Uterus (tissue), 4 donors: ENCODE data around the gene DTNBP1. TPM values are rescaled to one million over a fixed set of nuclear protein-coding genes. Genes with fewer than 3 reads are reported as not detected.

Experiments used
- DNase-seq, 2 donors: peaks; one replicate each; pipeline ENCODE4 v3.0.0-alpha.2; 2019 to 2020
- H3K27ac ChIP-seq, 2 donors: fragments of 200-600 bp; sonication (generic); 1 replicate in 1 of 2; 2 replicates in 1 of 2; pipeline ENCODE4 v1.5.1; 2016 to 2018
- H3K27me3 ChIP-seq, 2 donors: fragments of 200-600 bp; sonication (generic); one replicate each; pipeline ENCODE4 v1.5.1; 2018 to 2019; ENCODE audit warnings: control low read depth in 1 of 2
- H3K36me3 ChIP-seq, 2 donors: fragments of 200-600 bp; sonication (generic); one replicate each; pipeline ENCODE4 v1.5.1; 2019; ENCODE audit warnings: control low read depth in 1 of 2
- H3K4me1 ChIP-seq, 2 donors: fragments of 200-600 bp; sonication (generic); one replicate each; pipeline ENCODE4 v1.5.1; 2018 to 2019; ENCODE audit warnings: control low read depth in 1 of 2
- H3K4me3 ChIP-seq, 2 donors: fragments of 200-600 bp; sonication (generic); 1 replicate in 1 of 2; 2 replicates in 1 of 2; pipeline ENCODE4 v1.5.1; 2018 to 2019; ENCODE audit warnings: mild to moderate bottlenecking in 1 of 2
- H3K9me3 ChIP-seq, 2 donors: fragments of 200-600 bp; sonication (generic); one replicate each; pipeline ENCODE4 v1.5.1; 2019; ENCODE audit warnings: control low read depth in 1 of 2
- POLR2A ChIP-seq, 2 donors: fragments of 450-650 bp; IDR thresholded peaks; one replicate each; pipeline ENCODE4 v1.6.1; 2016; ENCODE audit warnings: antibody characterized with exemption in 2 of 2, mild to moderate bottlenecking in 1 of 2, moderate library complexity in 1 of 2
- intact Hi-C: fragments of 100-400 bp; cut with DNase I; formaldehyde crosslinking; loops from one replicate; pipeline ENCODE4 v1.15.1; 2023; ENCODE audit warnings: low total_unique reads
- total RNA-seq, 4 donors: library from RNA; depleted of rRNA in 3 of 4; stranded (reverse); fragments of >200 nt in 3 of 4; gene quantifications; one replicate each; pipeline versions ENCODE4 v1.1.0 to v1.2.4, GENCODE V29; 2014 to 2023
- TF ChIP-seq, protein P1 (sequence below), 4 experiments: fragments of 200-600 bp in 2 of 4; fragments of 450-650 bp in 2 of 4; sonication (generic) in 2 of 4; IDR thresholded peaks; one replicate each; pipeline ENCODE4 v1.5.1; 2016 to 2019; ENCODE audit warnings: antibody characterized with exemption in 4 of 4, mild to moderate bottlenecking in 2 of 4, moderate library complexity in 1 of 4
- donor health status: DM: yes; HTN: yes; CAD: no.

Gene DTNBP1
- total RNA-seq, 4 donors from 2014 or later: 1.8 to 19.8 (median 9.0) TPM; not detected in 1

- H3K4me1 ChIP-seq: no peaks in the 10 kb centered on the region
- H3K27ac ChIP-seq: peak overlapping the region in 1 of 2 donors; percentile 29
- TF ChIP-seq, protein P1, sequence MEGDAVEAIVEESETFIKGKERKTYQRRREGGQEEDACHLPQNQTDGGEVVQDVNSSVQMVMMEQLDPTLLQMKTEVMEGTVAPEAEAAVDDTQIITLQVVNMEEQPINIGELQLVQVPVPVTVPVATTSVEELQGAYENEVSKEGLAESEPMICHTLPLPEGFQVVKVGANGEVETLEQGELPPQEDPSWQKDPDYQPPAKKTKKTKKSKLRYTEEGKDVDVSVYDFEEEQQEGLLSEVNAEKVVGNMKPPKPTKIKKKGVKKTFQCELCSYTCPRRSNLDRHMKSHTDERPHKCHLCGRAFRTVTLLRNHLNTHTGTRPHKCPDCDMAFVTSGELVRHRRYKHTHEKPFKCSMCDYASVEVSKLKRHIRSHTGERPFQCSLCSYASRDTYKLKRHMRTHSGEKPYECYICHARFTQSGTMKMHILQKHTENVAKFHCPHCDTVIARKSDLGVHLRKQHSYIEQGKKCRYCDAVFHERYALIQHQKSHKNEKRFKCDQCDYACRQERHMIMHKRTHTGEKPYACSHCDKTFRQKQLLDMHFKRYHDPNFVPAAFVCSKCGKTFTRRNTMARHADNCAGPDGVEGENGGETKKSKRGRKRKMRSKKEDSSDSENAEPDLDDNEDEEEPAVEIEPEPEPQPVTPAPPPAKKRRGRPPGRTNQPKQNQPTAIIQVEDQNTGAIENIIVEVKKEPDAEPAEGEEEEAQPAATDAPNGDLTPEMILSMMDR (IDR thresholded peaks at IDR 0.05): no peak
- no peak for TF ChIP-seq POLR2A (IDR thresholded peaks at IDR 0.05)
- no peaks in the 10 kb centered on the region for H3K27me3 ChIP-seq
- H3K9me3 ChIP-seq: no peaks in the 10 kb centered on the region
- peak in 1 of 2 donors; percentile 30 for DNase-seq
- no peaks in the 10 kb centered on the region for H3K36me3 ChIP-seq
- no peak overlapping the region for H3K4me3 ChIP-seq
- intact Hi-C loops: no loop called here
These were observed 54.4 kb downstream of the DTNBP1 start for GRCh38 chr6:15608396-15608795.

- Histone ChIP-seq H3K9me3 (no peaks in the 10 kb centered on the region), H3K36me3 (no peaks in the 10 kb centered on the region), H3K27ac (no peak overlapping the region), H3K4me3 (no peak overlapping the region), H3K27me3 (no peaks in the 10 kb centered on the region), H3K4me1 (no peaks in the 10 kb centered on the region)
- TF ChIP-seq, protein P1 (IDR thresholded peaks at IDR 0.05): no peak
- TF ChIP-seq POLR2A (IDR thresholded peaks at IDR 0.05): no peak
- intact Hi-C loops: no loop called here
- DNase-seq: no peak
These were observed 55.2 kb downstream of the DTNBP1 start for GRCh38 chr6:15607603-15608002.

DNA sequence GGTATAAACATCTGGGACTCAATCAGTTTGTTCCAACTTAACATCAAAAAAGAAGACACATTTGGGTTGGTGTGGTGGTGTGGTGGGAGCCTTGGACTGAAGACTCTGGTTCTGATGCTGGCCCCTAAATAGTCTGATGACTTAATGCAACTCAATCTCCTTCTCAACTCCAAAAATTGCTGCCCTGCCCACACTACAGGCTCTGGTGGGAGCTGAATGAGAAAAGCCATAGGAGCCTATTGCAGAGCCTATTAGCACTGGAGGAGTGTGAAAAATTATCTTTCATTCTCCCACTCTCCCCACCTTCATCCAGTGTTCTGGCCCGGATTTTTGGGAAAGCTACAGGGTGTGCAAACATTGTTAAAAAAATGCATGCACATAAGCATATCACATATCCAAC, 56.5 kb downstream of the DTNBP1 start:
- no peak for DNase-seq
- H3K36me3 ChIP-seq: no peaks in the 10 kb centered on the region
- H3K4me3 ChIP-seq: no peak overlapping the region
- no peak for TF ChIP-seq POLR2A (IDR thresholded peaks at IDR 0.05)
- TF ChIP-seq, protein P1 (IDR thresholded peaks at IDR 0.05): no peak
- H3K4me1 ChIP-seq: no peaks in the 10 kb centered on the region
- H3K27ac ChIP-seq: no peak overlapping the region
- H3K27me3 ChIP-seq: no peaks in the 10 kb centered on the region
- H3K9me3 ChIP-seq: no peaks in the 10 kb centered on the region
- intact Hi-C loops: no loop called here

DNA sequence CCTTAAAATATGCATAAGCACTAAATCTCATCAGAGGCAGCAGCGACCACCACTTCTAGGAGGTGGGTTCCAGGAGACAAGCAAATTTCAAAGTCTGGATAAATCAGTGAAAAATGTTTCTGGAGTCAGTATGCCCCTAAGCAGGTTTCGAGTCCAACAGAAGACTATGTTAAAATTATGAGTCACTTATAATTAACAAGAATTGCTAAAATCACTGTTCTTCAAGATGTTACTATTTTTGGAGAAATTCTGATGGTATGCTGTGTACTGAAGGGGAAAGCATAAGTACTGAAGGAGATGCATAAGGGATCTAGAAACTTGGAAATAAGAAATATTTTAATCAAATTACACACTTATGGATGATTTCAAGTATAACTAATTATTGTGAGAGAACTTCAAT, 58.0 kb downstream of the DTNBP1 start:
- H3K27ac ChIP-seq: no peak overlapping the region
- H3K4me1 ChIP-seq: no peaks in the 10 kb centered on the region
- no peaks in the 10 kb centered on the region for H3K27me3 ChIP-seq
- H3K9me3 ChIP-seq: no peaks in the 10 kb centered on the region
- no peak overlapping the region for H3K4me3 ChIP-seq
- no peak for DNase-seq
- no peaks in the 10 kb centered on the region for H3K36me3 ChIP-seq
- intact Hi-C loops: no loop called here
- no peak for TF ChIP-seq POLR2A (IDR thresholded peaks at IDR 0.05)
- TF ChIP-seq, protein P1 (IDR thresholded peaks at IDR 0.05): no peak

DNA sequence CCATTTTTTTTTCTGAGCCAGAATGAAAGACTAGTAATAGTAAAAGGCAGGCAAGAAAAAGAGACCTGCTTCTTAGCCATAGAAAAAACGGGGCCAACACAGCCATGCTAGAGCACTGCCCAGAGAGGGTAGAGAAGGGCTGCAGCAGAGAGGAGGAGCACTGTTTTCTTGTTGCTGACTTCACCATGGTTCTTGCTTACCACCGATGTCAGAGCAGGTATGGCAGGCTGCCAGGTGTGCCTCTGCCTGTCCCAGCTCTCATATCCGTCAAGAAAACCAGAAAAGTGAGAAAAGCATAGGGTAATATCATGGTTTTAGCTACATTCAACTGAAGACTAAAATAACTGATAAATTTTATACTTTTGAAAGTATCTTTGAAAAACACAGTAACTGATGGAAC, 60.7 kb downstream of the DTNBP1 start:
- TF ChIP-seq POLR2A (IDR thresholded peaks at IDR 0.05): no peak
- TF ChIP-seq, protein P1 (IDR thresholded peaks at IDR 0.05): no peak
- no peaks in the 10 kb centered on the region for H3K4me1 ChIP-seq
- DNase-seq: no peak
- intact Hi-C loops: no loop called here
- H3K27me3 ChIP-seq: no peaks in the 10 kb centered on the region
- no peaks in the 10 kb centered on the region for H3K36me3 ChIP-seq
- H3K4me3 ChIP-seq: no peak overlapping the region
- H3K27ac ChIP-seq: no peak overlapping the region
- no peaks in the 10 kb centered on the region for H3K9me3 ChIP-seq
